HG03432 (cell line): ENCODE results near the gene CTU2.

Experiments used
- ATAC-seq: cut with Tn5 transposase; IDR thresholded peaks from one replicate; pipeline ENCODE4 v1.9.1; 2021; ENCODE audit warnings: mild to moderate bottlenecking, moderate library complexity; ENCODE audit not compliant: unreplicated experiment

Gene CTU2

DNA sequence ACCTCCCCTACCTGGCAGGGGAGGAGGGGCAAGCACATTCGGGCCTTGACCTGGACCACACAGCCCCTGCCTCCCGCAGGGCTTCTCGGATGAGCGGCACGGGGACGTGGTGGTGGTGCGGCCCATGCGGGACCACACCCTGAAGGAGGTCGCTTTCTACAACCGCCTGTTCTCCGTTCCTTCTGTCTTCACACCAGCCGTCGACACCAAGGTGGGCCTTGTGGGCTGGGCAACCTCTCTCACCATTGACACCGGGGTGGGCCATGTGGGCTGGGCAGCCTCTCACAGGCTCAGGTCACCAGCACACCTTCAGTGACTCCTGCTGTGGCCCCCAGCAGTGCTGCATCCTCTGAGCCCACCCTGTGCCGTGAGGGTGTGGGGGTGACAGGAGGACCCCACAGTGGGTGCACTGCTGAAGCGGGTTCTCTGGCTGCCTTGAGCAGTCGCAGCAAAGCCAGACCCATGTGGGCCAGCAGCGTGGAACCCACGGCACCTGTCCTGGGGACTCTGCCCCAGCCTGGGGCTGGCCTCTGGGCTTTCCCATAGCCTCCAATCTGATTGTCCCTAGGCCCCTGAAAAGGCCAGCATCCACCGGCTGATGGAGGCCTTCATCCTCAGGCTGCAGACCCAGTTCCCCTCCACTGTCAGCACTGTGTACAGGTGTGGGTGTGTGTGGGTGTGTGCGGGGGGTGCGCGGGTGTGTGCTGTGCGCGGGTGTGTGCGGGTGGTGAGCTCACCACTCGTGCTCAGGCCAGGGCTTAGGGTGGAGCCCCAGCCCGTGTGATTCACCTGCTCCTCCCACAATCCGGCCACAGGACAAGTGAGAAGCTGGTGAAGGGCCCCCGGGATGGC lies 7.5 kb downstream of the CTU2 start:
- no peak for ATAC-seq

DNA sequence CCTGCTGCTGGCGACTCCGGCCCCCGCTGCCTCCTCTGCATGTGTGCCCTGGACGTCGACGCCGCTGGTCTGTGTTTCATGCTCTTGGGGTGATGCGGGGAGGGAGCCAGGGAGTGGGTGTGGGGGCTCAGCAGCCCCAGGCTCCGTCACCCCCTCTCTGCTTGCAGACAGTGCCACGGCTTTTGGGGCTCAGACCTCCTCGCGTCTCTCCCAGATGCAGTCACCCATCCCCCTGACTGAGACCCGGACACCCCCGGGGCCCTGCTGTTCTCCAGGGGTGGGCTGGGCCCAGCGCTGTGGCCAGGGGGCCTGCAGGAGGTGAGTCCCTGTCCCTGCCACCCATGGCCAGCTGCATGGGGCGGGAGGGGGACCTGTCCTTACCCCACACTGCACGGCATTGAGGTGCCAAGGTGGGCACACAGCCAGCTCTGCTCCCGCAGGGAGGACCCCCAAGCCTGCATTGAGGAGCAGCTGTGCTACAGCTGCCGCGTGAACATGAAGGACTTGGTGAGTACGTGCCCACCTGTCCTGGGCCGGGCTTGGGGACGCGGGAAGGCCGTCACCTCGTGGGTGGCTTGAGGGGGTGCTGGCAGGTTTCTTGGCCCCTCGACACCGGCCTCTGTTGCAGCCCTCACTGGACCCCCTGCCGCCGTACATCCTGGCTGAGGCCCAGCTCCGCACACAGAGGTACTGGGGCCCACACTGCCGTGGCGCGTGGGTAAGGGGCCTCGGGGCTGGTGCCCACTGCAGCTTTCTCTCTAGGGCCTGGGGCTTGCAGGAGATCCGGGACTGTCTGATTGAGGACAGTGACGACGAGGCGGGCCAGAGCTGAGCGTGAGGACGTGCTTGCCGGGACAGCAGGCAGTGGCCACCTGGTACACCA lies 8.4 kb downstream of the CTU2 start:
- ATAC-seq: no peak

DNA sequence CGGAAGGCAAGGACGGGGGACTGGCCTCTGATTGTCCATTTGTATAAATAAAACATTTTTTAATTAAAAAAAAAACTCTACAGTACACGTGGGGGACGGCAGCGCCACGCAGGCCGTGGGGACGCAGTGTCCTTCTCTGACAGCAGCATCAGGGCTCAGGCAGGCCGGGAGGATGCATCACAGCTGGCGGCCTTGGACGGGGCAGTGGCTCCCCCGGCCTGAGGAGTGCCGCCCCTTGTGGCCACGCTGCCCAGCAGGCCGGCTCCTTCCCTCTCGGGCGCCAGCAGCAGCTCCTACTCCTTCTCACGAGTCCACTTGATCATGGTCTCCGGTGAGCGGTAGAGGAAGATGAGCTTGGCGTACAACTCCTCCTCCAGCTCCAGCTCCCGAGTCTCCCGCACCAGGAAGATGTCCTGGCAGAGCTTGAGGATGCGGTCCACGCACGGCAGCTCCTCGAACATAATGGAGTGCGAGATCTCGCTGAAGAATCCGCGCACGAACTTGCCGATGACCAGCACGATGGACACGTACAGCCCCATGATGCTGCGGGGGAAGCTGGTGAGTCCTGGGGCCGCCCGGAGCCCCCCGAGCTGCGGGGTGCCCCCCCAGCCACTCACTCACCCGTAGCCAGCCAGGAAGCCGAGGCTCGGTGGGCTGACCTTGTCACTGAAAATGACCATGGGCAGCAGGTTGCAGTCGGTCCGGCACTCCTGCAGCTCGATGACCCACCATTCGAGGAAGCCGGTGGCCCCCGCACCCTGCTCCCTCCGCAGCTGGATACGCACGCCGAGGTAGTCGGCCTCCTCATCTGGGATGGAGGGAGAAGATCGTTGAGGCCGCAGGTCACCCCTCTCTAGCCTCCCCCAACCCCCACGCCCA lies 9.2 kb downstream of the CTU2 start:
- ATAC-seq: no peak

DNA sequence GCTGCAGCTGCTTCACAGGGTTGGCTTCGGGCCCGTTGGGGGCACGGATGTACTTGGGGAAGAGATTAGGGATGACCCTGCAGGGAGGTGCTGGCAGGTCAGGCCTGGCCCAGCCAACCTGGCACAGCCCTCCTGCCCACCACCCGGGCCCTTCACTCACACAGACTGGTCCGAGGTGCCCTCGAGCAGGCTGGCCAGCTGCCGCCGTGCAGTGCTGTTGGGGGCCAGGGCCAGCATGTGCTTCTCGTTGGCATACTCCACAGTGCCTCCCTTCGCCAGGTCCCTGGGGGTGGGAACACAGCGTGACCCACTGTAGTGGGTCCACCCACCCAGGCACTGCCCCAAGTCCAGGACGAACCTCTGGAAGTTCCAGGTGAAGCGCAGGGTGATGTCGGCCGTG lies 9.9 kb downstream of the CTU2 start:
- ATAC-seq: no peak

DNA sequence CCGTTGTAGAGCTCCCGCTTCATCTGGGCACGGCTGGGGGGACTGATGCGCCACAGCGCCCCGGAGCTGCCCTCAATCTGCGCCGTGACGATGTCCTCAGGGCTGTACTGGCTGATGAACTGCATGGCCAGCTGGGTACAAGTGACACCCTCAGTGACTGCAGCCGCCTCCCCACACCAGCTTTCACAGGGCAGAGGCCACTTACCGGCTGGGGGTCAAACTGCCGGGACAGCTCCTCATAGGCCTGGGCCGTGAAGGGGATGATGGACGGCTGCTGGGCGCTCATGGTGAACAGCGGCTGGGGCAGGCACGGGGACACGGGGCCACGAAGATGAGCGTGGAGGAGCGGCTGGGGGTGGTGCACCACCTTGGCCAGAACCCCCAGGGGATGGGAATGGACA lies 10.3 kb downstream of the CTU2 start:
- no peak for ATAC-seq

DNA sequence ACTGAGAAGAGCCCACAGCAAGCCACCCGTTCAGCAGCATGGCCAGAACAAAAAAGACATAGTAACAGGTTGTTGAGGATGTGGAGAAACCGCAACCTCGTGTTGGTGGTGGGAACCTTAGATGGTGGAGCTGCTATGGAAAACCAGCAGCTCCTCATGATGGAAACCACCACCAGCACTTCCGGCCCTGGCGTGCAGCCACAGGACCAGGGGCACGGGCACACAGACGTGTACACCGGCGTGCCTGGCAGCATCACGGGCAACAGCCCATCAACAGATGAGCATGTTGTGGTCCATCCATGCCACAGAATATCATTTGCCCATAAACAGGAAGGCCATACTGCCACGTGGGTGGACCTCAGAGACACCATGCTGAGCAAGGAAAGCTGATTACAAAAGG lies 11.9 kb downstream of the CTU2 start:
- no peak for ATAC-seq

DNA sequence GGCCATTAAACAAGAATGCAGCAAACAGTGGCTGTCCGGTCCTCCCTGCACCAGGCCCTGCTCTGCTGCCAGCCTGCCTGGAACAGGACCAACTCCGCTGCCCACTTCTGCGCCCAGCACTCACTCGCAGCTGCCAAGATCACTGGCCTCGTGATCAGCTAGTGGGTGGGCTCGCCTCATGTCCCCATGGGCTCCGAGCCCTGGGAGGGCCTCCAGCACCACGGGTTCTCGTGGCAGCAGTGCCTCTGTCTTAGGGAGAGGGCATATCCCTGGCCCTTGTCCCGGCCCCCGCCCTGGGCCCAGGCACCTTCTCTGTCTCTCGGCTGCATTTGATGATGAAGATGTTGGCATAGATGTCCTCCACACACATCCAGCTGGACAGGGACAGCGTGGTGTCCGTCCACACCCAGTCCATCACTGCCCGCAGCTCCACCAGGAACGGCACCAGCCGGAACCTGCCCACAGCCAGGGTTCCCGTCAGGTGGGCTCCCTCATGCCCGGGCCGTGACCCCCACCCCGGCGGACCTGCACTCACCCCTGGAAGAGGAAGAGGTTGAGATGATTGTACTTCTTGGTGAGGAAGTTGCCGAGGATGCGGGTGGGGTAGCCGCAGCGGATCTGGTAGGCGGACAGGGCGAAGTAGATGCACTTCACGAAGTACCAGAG lies 13.1 kb downstream of the CTU2 start:
- ATAC-seq: no peak

DNA sequence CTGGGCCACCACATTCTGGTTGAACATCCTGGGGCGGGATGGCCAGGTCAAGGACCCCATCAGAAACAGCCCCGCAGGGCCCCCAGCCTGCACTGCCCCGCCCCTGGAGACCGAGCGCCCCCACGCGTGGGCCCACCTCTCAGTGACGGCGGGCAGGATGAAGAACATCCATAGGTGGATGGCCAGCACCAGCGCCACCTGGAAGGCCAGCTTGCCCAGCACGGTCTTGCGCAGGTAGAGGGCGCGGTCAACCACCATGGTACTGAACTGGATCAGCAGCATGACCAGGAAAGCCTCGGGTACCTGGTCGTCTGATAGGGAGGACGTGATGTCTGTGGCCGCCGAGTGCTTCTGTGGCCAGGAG lies 13.6 kb downstream of the CTU2 start:
- ATAC-seq: no peak

DNA sequence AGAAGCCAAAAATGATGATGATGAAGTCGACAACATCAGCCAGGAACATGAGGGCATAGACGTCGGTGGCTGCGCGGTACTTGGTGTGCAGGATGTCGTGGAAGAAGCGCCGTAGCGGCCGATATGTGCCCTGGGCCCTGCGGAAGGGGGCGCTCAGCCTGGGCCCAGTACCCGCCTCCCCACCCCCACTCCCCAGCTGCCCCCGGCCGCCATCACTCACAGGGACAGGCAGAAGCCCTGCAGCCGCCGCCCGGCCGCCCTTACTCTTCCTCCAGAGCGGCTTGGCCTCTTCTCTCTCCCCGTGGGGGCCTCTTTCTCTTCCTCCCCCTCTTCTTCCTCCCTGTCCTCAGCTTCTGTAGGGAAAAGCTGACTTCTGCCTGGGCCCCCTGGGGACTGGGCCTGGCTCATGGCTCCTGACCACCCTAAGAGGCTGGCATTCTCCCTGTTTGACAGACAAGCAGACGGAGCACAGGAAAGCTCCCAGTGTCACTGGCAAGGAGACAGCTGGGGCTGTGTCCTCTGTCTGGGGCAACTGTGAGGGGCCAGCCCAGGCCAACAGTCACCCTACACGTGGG lies 14.2 kb downstream of the CTU2 start:
- ATAC-seq: no peak

DNA sequence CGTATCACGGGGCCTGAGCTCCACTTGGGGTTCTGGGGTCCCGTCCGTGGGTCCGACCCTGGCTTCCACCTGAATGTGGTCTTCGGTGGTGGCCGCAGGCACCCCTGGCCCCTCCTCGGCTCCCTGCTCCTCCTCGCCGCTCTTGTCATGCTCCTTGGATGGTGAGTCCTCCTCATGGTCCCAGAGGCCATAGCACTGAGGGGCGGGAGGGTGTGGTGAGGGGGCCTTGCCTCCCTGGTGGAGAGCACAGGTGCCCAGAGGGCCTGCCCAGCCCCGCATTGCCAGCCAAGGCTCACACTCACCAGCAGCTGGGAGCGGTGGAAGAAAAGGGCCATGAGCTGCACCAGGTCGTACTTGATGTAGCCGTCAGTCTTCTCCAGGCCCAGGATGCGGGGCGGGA lies 14.9 kb downstream of the CTU2 start:
- no peak for ATAC-seq

DNA sequence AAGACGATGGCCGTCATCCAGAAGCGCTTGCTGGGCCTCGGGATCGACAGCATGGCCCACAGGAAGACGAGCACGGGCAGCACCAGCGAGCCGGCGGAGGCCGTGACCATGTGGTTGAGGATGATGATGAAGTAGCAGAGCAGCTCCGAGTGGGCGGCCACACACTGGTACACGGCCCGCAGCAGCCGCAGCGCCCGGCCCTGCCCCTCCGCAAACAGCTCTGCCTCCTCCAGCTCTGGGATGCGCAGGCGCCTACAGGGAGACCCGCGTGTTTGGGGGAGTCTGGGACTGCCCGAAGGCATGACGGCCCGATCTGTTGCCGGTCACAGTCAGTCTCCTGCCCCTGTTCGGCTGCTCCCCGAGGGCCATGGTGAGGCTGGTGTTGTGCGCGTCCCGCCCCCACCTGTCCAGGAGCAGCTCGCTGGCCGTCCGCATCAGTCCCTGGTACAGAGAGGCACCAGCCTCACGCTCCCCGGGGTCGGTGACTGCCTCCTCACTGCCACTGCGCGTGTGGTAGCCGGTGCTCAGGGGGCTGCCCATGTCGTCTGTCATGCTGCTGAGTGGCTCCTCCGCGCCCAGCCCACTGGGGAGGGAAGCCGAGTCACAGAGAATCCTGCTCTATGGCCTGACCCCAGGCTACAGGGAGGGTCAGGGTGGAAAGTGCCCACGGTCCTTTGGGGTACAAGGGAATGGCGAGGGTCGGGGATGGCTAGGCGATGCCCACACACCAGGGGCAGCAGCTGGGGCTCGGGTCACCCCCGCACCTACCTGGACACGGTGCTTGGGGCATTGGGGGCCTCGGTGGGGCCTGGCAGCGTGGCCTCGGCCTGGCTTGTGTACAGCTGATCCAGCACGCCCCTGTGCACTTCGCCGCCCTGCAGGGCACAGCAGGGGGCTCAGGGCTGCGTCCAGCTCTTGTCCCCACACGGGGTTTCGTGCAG lies 15.8 kb downstream of the CTU2 start:
- no peak for ATAC-seq

DNA sequence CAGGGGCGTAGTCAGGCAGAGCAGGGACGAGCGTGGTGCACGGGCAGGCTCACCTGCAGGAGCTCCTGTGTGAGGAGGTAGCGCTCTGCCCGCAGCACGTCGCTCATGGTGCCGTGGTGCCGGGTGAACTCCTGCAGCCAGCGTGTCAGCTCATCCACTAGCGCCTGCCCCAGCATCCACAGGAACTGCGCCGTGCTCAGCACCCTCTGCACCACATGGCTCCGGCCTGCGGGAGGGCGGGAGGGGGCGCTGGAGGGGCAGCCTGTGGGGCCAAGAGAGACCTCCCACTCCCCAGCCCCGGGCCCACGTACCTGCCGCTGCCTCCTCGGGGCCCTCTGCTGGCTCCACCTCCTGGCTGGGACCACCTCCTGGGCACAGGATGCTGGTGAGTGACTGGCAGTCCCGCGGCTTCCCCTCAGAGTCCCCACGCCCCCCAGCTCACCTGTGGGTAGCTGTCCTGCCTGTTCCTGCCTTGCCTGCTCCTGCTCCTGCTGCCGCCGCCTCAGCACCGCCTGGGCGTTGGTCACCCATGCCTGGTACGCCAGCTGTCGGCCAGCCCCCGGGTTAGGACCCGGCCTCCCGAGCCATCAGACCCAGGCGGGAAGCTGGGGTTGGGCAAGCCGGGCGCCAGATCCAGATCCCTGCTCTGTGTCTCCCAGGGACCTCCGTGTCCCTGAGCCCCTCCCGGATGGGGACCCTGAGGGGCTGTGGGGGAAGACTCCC lies 16.6 kb downstream of the CTU2 start:
- ATAC-seq: no peak

DNA sequence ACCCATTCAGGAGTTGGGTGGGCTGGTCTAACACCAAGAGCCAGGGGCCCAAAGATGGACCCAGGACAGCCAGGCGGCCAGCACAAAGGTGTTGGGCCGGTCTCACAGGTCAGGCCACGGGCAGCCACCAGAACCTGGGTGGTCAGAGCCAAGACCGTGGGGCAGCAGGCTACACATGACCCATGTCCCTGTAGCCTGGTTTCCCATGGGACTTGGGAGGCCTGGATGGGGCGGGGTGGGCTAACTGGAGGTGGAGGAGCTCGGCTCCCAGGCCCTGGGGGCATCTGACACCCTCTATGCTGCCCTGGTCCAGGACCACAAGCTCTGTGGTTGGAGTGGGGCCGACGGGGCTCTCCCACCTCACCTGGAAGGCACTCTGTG lies 17.2 kb downstream of the CTU2 start:
- no peak for ATAC-seq

DNA sequence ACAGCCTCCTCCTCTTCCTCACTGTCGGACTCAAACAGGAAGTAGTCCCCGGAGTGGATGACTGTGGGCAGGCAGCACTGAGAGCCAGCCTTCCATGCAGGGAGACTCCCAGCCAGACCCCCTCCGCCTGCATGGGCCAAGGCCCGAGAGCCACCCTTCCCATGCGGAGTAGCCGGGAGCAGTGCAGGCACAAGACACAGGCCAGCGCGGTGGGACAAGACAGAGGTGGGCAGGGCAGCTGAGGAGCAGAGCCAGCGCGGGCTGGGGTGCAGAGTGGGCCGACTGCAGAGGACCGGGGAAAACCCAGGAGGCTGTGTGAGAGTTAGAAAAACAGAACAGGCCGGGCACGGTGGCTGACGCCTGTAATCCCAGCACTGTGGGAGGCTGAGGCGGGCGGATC lies 17.6 kb downstream of the CTU2 start:
- ATAC-seq: no peak

DNA sequence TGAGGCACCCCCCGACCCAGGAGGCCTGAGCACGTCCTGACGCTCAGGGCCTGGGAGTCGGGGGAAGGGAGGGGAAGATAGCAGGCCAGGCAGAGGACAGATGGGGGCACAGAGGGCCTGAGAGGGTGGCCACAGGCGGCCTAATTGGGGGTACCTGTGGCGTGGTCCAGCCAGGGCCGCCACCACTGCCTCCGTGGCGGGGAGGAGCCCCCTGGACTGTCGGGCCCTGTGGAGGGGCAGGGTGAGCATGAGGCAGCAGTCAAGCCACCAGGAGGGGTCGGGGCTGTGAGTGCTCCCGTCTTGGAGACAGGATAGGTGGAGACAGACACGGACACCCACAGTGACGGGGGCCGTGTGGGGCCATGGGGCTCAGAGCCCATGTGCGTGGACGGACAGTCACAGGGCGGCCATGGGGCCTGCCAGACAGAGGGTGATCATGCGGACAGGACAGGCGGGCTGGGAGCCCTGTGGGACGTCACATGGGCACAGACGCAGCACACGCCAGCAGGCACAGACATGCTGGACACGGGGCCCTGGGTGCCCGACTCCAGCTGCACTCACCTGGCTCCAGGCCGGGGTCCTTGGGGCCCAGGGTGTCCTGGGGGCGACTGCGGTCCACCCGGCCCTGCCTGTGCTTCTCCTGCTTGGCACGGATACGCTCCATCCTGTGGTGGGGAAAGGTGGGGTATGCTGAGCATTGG lies 18.7 kb downstream of the CTU2 start:
- no peak for ATAC-seq

DNA sequence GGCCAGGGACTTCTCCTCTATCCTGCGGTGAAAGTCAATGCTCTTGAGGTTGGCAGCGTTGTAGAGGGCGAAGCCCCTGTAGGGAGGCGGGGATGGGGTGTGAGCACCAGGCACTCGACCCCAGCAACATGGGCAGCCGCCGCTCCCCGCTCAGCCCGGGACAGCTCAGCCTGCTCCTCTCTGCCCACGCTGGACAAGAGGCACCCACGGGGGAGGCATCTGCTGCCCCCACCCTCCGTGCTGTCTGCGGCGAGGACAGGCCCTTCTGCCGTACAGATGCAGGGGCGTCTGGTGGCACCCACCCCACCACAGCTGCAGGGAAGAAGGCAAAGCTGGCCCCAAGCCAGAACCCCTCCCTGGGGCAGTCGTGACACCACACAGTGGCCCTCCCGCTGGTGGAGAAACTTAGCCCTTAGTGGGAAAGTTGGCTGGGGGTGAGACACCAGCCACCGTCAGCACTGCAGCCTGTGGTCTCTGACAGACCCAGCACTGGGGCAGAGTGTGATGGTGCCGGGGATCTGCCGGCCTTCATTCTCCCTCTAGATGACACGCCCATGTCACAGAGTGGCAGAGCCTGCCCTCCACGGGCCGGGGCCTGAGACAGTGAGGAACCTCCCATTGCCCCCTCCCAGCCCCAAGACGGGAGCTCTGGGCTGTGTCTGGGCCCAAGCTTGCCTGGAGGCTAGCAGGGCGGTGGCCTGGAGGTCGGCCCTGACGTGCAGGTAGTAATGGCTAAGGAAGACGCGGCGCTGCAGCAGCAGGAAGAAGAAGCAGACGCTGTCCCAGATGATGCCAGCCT lies 19.5 kb downstream of the CTU2 start:
- ATAC-seq: no peak

DNA sequence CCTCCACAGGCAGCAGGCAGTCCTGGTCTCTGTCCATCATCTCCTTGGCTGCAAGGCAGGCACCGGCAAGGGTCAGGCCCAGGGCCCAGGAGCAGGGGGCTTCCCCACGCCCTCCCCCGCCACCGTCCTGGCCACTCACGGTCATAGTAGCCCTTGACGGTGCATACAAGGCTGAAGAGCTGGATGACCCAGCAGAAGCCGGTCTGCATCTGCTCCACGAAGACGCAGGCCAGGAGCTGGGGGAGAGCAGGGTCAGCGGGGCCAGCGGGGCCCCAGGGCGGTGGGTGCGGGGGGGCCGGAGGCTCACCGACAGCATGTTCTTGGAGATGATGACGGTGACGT lies 20.1 kb downstream of the CTU2 start:
- no peak for ATAC-seq
